T-helper 1 cell treated with Interleukin-12 subunit alpha and Interleukin-12 subunit beta and Interleukin-4 antibody, amounts not matched to agents 30 μg/mL and 1 μg/mL, for 36 hours (primary cell): ENCODE data around the gene CPNE7.

Source experiments
- H3K27ac Mint-ChIP-seq: one replicate; pipeline ENCODE4 v1.8.0; 2021; ENCODE audit warnings: mild to moderate bottlenecking, mixed read lengths
- H3K27me3 Mint-ChIP-seq: one replicate; pipeline ENCODE4 v1.8.0; 2021; ENCODE audit warnings: low read depth, mixed read lengths
- H3K36me3 Mint-ChIP-seq: one replicate; pipeline ENCODE4 v1.8.0; 2021; ENCODE audit warnings: low read depth, mixed read lengths
- H3K4me1 Mint-ChIP-seq: one replicate; pipeline ENCODE4 v1.8.0; 2021; ENCODE audit warnings: low read depth, mixed read lengths
- H3K4me3 Mint-ChIP-seq: one replicate; pipeline ENCODE4 v1.8.0; 2021; ENCODE audit warnings: mild to moderate bottlenecking, moderate library complexity, mixed read lengths
- H3K9me3 Mint-ChIP-seq: one replicate; pipeline ENCODE4 v1.8.0; 2021; ENCODE audit warnings: mixed read lengths

CPNE7 gene

GRCh38 chr16:89607937-89608740 is 32.6 kb downstream of the CPNE7 start:
- Mint-ChIP-seq H3K27ac (no peak overlapping the region), H3K9me3 (no peaks in the 10 kb centered on the region), H3K4me1 (peaks cover under 1% of the 10 kb centered on the region), H3K4me3 (no peak overlapping the region), H3K27me3 (peaks cover under 1% of the 10 kb centered on the region), H3K36me3 (no peaks in the 10 kb centered on the region)

DNA sequence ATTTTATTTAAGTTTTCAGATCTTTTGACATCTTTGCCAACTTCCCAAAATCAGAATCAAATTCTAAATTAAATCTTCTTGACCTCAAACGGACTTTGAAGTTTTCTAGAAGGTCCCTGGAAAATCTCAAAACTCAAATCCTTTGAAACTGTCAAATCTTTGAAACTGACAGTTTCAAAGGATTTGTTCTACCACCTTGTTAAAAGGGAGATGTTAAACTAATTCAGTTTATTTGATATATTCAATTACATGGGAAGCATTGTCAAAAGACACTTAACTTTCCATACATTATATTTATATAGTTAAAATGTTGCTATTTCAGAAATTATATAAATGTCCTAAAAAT is 34.5 kb downstream of the CPNE7 start:
- Mint-ChIP-seq H3K9me3 (no peaks in the 10 kb centered on the region), H3K4me1 (no peaks in the 10 kb centered on the region), H3K36me3 (no peaks in the 10 kb centered on the region), H3K27ac (no peak overlapping the region), H3K4me3 (no peak overlapping the region), H3K27me3 (no peaks in the 10 kb centered on the region)

GRCh38 chr16:89612415-89613166 is 37.0 kb downstream of the CPNE7 start:
- no peak overlapping the region for H3K27ac Mint-ChIP-seq
- H3K36me3 Mint-ChIP-seq: no peaks in the 10 kb centered on the region
- no peaks in the 10 kb centered on the region for H3K27me3 Mint-ChIP-seq
- peaks cover 4% of the 10 kb centered on the region for H3K4me1 Mint-ChIP-seq
- no peak overlapping the region for H3K4me3 Mint-ChIP-seq
- peaks cover 7% of the 10 kb centered on the region for H3K9me3 Mint-ChIP-seq

DNA sequence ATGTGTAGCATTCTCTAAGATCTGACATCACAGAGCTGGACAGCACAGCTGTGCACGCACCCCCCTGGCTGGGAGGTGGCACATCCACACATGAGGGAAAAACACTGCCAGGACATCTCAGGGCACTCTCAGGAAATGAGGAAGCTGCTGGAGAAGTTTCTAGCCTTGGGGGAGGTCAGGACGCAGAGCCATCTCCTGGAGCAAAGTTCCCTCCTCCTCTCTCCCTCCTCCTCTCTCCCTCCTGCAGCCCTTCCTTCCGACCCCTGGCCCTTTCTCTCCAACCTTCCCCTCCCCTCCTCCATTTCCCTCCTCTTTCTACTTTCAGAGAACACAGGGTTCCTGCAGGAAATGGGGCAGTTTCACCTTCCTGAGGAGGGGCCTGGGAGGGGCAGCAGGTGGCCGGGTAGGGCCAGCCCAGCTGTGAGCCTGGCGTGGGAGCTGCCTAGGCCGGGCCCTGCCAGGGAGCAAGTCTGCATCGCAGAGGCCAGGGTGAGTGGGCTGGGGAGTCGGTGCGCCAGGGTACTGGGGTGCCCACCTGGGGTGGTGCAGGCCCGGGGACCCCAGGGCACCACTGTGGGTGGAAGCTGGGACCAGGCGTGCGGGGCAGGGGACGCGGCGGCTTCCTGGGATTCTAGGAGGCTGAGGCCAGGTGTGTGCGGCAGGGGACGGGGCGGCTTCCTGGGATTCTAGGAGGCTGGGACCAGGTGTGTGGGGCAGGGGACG is 37.8 kb downstream of the CPNE7 start, which contains the start of gene DPEP1:
Gene DPEP1 (plus strand): TSS at position 412 of the 723 bp plus-strand sequence. CDS start 16,769 bp downstream, outside the sequence.
- Mint-ChIP-seq H3K9me3 (peaks cover 7% of the 10 kb centered on the region), H3K27me3 (no peaks in the 10 kb centered on the region)

GRCh38 chr16:89613954-89614459 is 38.4 kb downstream of the CPNE7 start:
- Mint-ChIP-seq H3K4me3 (no peak overlapping the region), H3K27me3 (no peaks in the 10 kb centered on the region), H3K36me3 (no peaks in the 10 kb centered on the region), H3K27ac (no peak overlapping the region), H3K9me3 (peaks cover 7% of the 10 kb centered on the region), H3K4me1 (peaks cover 4% of the 10 kb centered on the region)

More for the DNA sequence above, 37.8 kb downstream of the CPNE7 start, which contains the start of gene DPEP1:
- no peaks in the 10 kb centered on the region for H3K36me3 Mint-ChIP-seq
- no peak within 1 kb of the TSS for H3K4me3 Mint-ChIP-seq
- H3K4me1 Mint-ChIP-seq: peaks cover 4% of the 10 kb centered on the region
- H3K27ac Mint-ChIP-seq: no peak within 1 kb of the TSS

GRCh38 chr16:89615176-89615575 is 39.6 kb downstream of the CPNE7 start:
- Mint-ChIP-seq H3K9me3 (peaks cover 7% of the 10 kb centered on the region), H3K4me3 (no peak overlapping the region), H3K27me3 (no peaks in the 10 kb centered on the region), H3K36me3 (no peaks in the 10 kb centered on the region), H3K27ac (no peak overlapping the region), H3K4me1 (peaks cover 4% of the 10 kb centered on the region)

DNA sequence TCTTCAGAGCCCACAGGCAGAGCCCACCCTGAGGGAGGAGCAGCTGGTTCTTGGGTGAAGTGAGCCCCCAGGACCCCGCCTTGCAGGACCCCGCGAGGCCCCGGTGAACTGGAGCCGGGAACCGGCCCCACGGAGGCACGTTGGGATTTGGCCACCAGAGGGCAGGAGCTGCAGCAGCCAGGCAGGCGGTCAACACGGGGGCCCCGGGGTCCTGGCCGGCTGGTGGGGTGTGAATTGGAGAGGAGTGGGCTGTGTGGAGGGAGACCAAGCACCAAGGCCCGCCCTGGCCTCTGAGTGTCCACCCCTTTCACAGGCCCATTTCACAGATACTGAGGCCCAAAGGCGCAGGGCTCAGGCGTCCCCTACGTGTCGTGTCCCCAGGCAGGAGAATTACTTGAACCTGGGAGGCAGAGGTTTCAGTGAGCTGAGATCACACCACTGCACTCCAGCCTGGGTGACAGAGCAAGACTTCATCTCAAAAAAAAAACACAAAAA is 40.1 kb downstream of the CPNE7 start:
- peaks cover 4% of the 10 kb centered on the region for H3K4me1 Mint-ChIP-seq
- H3K4me3 Mint-ChIP-seq: no peak overlapping the region
- H3K9me3 Mint-ChIP-seq: peaks cover 7% of the 10 kb centered on the region
- H3K36me3 Mint-ChIP-seq: no peaks in the 10 kb centered on the region
- peak overlapping the region; percentile 36 for H3K27ac Mint-ChIP-seq
- no peaks in the 10 kb centered on the region for H3K27me3 Mint-ChIP-seq

DNA sequence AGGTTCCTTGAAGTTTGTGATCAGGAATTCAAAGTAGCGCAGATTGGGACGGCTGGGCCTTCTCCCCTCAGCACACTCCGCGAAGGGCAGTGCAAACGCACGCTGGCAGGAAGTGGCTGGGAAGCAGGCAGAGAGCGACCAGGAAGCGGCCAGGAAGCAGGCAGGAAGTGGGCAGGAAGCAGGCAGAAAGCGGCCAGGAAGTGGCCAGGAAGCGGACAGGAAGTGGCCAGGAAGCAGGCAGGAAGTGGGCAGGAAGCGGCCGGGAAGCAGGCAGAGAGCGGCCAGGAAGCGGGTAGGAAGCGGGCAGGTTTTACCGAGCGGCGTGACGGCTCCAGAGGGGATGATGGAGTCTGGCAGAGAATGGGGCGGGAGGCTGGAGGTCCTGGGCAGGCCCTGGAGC is 41.1 kb downstream of the CPNE7 start:
- H3K36me3 Mint-ChIP-seq: no peaks in the 10 kb centered on the region
- H3K27me3 Mint-ChIP-seq: no peaks in the 10 kb centered on the region
- H3K9me3 Mint-ChIP-seq: peaks cover 7% of the 10 kb centered on the region
- peak overlapping the region; percentile 17 for H3K4me3 Mint-ChIP-seq
- peaks cover 4% of the 10 kb centered on the region for H3K4me1 Mint-ChIP-seq
- H3K27ac Mint-ChIP-seq: peak overlapping the region; percentile 89

GRCh38 chr16:89617036-89617435 is 41.5 kb downstream of the CPNE7 start:
- Mint-ChIP-seq H3K27me3 (no peaks in the 10 kb centered on the region), H3K27ac (peak overlapping the region; percentile 89), H3K36me3 (no peaks in the 10 kb centered on the region), H3K9me3 (peaks cover 7% of the 10 kb centered on the region), H3K4me1 (peaks cover 4% of the 10 kb centered on the region), H3K4me3 (no peak overlapping the region)

DNA sequence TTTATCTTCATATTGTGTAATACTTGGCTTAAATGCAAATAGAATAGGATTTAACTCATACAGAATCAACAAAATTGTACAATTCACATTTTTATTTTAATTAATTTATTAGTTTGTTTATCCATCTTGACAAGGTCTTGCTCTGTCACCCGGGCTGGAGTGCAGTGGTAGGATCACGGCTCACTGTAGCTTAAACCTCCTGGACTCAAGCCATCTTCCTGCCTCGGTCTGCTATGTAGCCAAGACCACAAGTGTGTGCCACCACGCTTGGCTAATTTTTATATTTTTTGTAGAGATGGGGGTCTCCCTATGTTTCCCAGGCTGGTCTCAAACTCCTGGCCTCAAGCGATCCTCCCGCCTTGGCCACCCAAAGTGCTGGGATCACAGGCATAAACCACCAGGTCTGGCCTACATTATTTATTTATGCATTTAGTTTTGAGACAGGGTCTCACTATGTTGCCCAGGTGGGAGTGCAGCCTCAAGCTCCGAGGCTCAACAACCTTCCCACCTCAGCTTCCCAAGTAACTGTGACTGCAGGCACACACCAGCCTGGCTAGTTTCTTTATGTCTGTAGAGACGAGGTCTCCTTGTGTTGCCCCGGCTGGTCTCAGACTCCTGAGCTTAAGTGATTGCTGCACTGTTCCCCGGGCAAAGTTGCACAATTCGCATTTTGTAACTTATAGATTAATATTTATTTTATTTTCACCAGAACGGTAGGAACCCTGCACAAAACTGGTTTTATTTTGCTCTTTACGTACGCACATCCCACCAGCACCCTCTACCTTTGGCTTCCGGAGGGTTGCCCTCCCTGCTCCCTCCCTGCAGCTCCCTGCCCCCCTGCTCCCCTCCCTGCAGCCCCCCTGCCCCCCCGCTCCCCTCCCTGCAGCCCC is 42.8 kb downstream of the CPNE7 start:
- H3K27me3 Mint-ChIP-seq: peaks cover 5% of the 10 kb centered on the region
- H3K9me3 Mint-ChIP-seq: peaks cover 7% of the 10 kb centered on the region
- peaks cover 4% of the 10 kb centered on the region for H3K4me1 Mint-ChIP-seq

GRCh38 chr16:89619840-89620239 is 44.3 kb downstream of the CPNE7 start:
- Mint-ChIP-seq H3K36me3 (no peaks in the 10 kb centered on the region), H3K27ac (no peak overlapping the region), H3K4me1 (peaks cover 4% of the 10 kb centered on the region), H3K27me3 (peaks cover 15% of the 10 kb centered on the region), H3K9me3 (peaks cover 7% of the 10 kb centered on the region), H3K4me3 (no peak overlapping the region)

More for the DNA sequence above, 42.8 kb downstream of the CPNE7 start:
- H3K27ac Mint-ChIP-seq: no peak overlapping the region
- no peak overlapping the region for H3K4me3 Mint-ChIP-seq
- no peaks in the 10 kb centered on the region for H3K36me3 Mint-ChIP-seq

- H3K27ac Mint-ChIP-seq: no peak overlapping the region
- no peak overlapping the region for H3K4me3 Mint-ChIP-seq
- H3K27me3 Mint-ChIP-seq: peaks cover 15% of the 10 kb centered on the region
- H3K4me1 Mint-ChIP-seq: peaks cover 4% of the 10 kb centered on the region
- H3K36me3 Mint-ChIP-seq: no peaks in the 10 kb centered on the region
- peaks cover 7% of the 10 kb centered on the region for H3K9me3 Mint-ChIP-seq
Measured at GRCh38 chr16:89620406-89620841, 44.9 kb downstream of the CPNE7 start.

- Mint-ChIP-seq H3K4me1 (peaks cover 4% of the 10 kb centered on the region), H3K4me3 (no peak overlapping the region), H3K27ac (no peak overlapping the region), H3K27me3 (peaks cover 15% of the 10 kb centered on the region), H3K36me3 (no peaks in the 10 kb centered on the region), H3K9me3 (peaks cover 5% of the 10 kb centered on the region)
Measured at GRCh38 chr16:89621136-89621697, 45.7 kb downstream of the CPNE7 start.
